GM12872 (cell line): ENCODE measurements around the gene GFAP.

Source experiments
- TF ChIP-seq, protein P1 (sequence below): IDR thresholded peaks from 3 replicates; pipeline ENCODE4 v1.5.1; 2011; ENCODE audit warnings: low read depth, mild to moderate bottlenecking, low read length, moderate library complexity; ENCODE audit not compliant: insufficient read depth

The GFAP gene

DNA sequence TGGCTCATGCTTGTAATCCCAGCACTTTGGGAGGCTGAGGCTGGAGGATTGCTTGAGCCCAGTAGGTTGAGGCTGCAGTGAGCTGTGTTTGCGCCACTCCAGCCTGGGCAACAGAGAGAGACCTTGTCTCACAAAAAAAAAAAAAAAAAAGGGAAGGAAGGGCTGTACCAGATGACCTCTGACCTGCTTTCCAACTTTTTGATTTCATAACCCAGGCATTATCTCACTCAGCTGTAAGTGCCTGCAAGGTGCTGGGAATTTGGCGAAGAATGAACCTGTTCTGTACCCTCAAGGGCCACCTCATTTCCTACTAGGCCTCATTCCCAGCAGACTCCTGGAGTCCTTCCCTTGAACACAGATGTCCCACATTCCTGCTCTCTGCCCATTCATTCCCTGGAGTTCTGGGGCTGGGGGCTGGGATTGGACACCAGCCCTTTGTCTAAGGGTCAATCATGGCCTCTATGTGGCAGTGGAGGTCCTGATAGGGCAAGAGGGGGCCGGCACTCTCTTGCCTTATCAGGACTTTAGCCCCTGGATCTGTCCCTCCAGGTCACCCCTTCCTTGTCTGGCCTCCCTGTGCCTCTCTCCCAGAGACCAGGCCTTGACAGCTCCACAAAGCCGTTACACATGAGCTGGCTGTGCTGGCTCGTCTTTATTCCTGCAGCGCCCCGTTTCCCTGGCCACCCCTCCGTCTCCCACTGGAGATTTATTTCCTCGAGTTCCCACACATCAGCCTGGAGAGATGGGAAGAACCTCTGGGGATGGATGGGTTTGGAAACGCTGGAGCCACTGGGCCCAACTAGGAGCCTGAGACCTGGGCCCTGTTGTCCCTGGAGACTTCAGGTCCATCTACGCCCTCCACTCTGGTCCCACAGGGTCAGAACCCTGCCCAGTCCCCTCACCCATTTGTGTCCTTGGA is 821 bp upstream of the GFAP start:
- TF ChIP-seq, protein P1, sequence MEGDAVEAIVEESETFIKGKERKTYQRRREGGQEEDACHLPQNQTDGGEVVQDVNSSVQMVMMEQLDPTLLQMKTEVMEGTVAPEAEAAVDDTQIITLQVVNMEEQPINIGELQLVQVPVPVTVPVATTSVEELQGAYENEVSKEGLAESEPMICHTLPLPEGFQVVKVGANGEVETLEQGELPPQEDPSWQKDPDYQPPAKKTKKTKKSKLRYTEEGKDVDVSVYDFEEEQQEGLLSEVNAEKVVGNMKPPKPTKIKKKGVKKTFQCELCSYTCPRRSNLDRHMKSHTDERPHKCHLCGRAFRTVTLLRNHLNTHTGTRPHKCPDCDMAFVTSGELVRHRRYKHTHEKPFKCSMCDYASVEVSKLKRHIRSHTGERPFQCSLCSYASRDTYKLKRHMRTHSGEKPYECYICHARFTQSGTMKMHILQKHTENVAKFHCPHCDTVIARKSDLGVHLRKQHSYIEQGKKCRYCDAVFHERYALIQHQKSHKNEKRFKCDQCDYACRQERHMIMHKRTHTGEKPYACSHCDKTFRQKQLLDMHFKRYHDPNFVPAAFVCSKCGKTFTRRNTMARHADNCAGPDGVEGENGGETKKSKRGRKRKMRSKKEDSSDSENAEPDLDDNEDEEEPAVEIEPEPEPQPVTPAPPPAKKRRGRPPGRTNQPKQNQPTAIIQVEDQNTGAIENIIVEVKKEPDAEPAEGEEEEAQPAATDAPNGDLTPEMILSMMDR: no peak

DNA sequence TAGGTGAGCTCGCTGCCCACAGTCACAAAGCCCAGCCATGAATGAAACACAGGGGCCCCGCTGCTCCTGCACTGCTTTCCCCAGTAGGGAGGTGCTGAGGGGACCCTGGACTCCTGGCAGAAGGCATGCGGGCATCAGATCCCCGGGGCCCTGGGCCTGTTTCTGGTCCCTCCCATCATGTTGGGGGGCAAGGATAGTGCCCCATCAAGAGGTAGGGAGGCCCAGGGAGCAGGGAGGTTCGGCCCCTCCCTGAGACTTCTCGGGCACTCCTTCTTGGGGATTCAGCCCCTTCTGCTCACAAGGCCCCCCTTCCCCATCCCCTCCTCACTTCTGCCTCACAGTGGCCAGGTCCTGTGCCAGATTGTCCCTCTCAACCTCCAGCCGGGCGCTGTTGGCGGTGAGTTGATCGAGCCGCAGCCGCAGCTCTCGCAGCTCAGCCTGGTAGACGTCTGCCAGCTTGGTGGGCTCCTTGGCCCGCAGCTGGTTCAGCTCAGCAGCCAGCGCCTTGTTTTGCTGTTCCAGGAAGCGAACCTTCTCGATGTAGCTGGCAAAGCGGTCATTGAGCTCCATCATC is 515 bp downstream of the GFAP start:
- TF ChIP-seq, protein P1: no peak

DNA sequence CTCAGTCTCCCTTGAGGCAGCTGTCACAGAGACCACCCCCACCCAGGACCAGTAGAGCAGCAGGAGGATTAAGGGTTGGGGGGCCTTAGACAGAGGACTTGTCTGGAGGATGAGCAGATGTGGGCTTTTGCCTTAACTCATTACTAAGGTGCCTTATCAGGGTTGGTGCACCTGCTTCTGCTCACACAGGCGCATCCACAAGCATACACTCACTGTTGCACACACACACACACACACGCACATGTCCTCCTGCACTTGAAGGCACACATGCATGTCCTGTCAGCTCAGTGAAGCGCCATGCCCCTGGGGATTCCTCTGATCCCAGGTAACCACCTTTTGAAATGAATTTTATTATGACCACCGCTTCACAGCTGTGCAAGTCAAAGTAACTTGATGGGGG is 1.2 kb downstream of the GFAP start:
- TF ChIP-seq, protein P1: no peak

DNA sequence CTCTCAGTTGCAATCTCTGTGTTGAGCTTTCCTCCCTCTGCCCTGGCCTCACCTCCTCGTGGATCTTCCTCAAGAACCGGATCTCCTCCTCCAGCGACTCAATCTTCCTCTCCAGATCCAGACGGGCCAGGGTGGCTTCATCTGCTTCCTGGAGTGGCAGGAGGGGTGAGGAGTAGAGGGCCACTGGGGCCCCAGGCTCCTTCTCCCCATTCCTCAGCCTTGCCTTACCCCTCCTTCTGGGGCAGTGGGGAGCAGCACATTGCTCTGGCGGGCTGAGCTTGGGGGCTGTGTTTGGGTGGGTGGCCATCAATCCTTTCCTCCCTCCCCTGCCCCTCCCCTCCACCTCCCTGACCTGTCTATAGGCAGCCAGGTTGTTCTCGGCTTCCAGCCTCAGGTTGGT is 1.6 kb downstream of the GFAP start:
- TF ChIP-seq, protein P1: no peak

DNA sequence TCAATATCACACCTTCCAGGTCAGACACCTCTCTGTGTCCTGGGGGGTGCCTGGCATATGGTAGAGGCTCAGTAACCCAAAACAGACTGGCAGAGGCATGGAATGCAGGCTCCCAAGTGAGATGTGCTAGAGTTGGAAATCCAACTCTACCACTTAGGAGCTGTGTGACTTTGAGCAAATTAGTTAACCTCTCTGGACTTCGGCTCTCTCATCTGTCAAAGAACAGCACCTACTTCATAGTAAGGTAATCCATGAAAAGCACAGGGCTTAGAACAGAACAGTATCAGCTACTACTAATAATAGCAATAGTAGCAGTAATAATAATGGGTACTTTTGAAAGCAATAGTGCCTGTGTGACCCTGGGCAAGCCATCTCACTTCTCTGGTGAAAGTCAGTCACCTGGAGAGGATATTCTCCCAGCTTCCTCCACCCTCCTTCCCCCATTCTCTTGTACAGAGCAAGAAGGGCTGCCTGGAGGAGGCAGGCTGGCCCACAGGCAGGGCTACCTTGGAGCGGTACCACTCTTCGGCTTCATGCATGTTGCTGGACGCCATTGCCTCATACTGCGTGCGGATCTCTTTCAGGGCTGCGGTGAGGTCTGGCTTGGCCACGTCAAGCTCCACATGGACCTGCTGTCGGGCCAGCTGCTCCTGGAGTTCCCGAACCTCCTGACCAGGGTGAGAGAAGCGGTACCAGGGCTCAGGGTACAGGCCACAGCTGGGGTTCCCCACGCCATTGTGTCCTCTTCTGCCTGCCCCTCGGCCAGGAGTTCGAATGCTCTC is 2.3 kb downstream of the GFAP start:
- TF ChIP-seq, protein P1: no peak

DNA sequence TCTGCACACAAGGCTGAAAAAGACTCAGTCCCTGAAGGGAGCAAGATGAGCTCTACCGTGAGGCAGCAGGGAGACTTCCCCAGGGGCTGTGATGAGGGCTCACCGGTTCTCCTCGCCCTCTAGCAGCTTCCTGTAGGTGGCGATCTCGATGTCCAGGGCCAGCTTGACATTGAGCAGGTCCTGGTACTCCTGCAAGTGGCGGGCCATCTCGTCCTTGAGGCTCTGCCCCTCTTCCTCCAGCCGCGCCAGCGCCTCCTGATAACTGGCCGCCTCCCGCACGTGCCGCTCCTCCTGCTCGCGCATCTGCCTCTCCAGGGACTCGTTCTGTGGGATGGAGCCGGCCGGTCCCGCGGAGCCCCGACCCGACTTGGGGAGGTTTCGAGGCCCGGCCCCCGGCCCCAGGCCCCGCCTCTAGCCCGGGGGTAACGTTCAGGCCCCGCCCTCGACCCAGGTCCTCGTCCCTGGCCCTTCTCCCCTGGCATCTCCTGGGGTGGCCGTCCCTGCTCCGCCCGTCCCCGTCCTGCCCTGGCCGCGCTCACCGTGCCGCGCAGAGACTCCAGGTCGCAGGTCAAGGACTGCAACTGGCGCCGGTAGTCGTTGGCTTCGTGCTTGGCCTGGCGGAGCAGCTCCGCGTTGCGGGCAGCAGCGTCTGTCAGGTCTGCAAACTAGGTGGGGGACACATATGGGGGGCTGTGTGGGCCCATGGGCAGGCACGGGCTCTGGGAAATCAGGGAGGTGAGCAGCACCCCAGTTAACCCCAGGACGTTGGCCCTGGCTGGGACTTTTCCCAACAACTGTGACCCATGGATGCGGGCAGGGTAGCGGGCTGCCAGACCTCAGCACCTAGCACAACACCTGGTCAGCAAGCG is 3.9 kb downstream of the GFAP start:
- TF ChIP-seq, protein P1: peak; percentile 65
